Measurements from ENCODE around the gene MRPL55. TPM values are rescaled to one million over a fixed set of nuclear protein-coding genes. Genes with fewer than 3 reads are reported as not detected.

The MRPL55 gene
- polyA plus RNA-seq, 3 donors: 99.8 to 277 (median 104) TPM

DNA sequence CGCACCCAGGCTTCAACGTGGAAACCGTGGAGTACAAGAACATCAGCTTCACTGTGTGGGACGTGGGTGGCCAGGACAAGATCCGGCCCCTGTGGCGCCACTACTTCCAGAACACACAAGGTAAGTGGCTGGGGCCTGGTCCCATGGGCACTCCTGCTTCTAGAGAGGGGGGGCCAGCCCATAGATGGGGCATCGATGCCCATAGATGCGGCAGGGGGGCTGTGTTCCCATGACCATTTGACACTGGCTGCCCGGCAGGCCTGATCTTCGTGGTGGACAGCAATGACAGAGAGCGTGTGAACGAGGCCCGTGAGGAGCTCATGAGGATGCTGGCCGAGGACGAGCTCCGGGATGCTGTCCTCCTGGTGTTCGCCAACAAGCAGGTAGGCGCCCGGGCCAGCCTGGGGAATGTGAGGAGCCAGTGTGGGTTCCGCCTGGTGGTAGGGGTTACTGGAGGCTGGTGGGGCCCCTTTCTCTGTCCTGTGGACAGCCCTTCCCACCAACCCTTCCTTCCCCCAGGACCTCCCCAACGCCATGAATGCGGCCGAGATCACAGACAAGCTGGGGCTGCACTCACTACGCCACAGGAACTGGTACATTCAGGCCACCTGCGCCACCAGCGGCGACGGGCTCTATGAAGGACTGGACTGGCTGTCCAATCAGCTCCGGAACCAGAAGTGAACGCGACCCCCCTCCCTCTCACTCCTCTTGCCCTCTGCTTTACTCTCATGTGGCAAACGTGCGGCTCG, 11.6 kb downstream of the MRPL55 start:
- no peak overlapping the region for H3K4me3 Mint-ChIP-seq
- H3K9ac ChIP-seq (ENCODE audit: insufficient read depth, low read length, poor library complexity, severe bottlenecking): no peak overlapping the region
- peaks cover 43 to 79% of the 10 kb centered on the region in 2 donors for H3K36me3 ChIP-seq (replicated peaks in 1 of 2; ENCODE audit: control insufficient read depth in 1 of 2, insufficient read depth in 2 of 2, low read length in 2 of 2)
- intact Hi-C loops (cut with micrococcal nuclease): no loop called here
- H3K4me1 Mint-ChIP-seq: peaks cover 34% of the 10 kb centered on the region
- H3K79me2 ChIP-seq (ENCODE audit: insufficient read depth, low read length): peaks cover 94% of the 10 kb centered on the region
- H4K20me1 ChIP-seq (ENCODE audit: insufficient read depth, low read length): peaks cover 94% of the 10 kb centered on the region
- peak in 1 of 3 donors; percentile 4 for DNase-seq
- TF ChIP-seq, protein P1, sequence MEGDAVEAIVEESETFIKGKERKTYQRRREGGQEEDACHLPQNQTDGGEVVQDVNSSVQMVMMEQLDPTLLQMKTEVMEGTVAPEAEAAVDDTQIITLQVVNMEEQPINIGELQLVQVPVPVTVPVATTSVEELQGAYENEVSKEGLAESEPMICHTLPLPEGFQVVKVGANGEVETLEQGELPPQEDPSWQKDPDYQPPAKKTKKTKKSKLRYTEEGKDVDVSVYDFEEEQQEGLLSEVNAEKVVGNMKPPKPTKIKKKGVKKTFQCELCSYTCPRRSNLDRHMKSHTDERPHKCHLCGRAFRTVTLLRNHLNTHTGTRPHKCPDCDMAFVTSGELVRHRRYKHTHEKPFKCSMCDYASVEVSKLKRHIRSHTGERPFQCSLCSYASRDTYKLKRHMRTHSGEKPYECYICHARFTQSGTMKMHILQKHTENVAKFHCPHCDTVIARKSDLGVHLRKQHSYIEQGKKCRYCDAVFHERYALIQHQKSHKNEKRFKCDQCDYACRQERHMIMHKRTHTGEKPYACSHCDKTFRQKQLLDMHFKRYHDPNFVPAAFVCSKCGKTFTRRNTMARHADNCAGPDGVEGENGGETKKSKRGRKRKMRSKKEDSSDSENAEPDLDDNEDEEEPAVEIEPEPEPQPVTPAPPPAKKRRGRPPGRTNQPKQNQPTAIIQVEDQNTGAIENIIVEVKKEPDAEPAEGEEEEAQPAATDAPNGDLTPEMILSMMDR (IDR thresholded peaks at IDR 0.05): no peak
- peaks cover 9 to 15% of the 10 kb centered on the region in 2 donors for H3K9me3 ChIP-seq (replicated peaks in 1 of 2; ENCODE audit: control insufficient read depth in 1 of 2, insufficient read depth in 1 of 2, low read length in 2 of 2)
- peaks cover 46 to 71% of the 10 kb centered on the region in 2 donors for H3K36me3 Mint-ChIP-seq
- peaks cover 20 to 42% of the 10 kb centered on the region in 2 donors for H3K4me1 ChIP-seq (ENCODE audit: control insufficient read depth in 1 of 2, insufficient read depth in 2 of 2, low read length in 2 of 2)
- H3K4me2 ChIP-seq (replicated peaks; ENCODE audit: extremely low read depth, low read length, poor library complexity, severe bottlenecking): no peak overlapping the region
- H3K27ac Mint-ChIP-seq: peak overlapping the region in 6 of 7 donors; percentile 53 to 79 (median 58)
- H3K9me3 Mint-ChIP-seq: peaks cover 5 to 16% (median 10%) of the 10 kb centered on the region in 7 donors
- WGBS (ENCODE audit: insufficient coverage): 97% methylated on average over 22 of the region's 34 CpGs
- peak overlapping the region in 1 of 2 donors; percentile 63 for H3K27ac ChIP-seq (ENCODE audit: low read depth in 1 of 2, low read length in 2 of 2)
- H3K27me3 ChIP-seq (ENCODE audit: control insufficient read depth in 2 of 2, insufficient read depth in 2 of 2, low read length in 2 of 2): no peaks in the 10 kb centered on the region
- H3K4me3 ChIP-seq (replicated peaks in 1 of 3; ENCODE audit: low read depth in 2 of 3, low read length in 3 of 3): no peak overlapping the region
- H2AFZ ChIP-seq (ENCODE audit: insufficient read depth, low read depth, low read length, poor library complexity, severe bottlenecking): no peak overlapping the region
- peaks cover 0 to 4% (median 3%) of the 10 kb centered on the region in 3 donors for H3K27me3 Mint-ChIP-seq (ENCODE audit: low read depth in 3 of 3)

- DNase-seq: peak in 1 of 3 donors; percentile 4
- Histone ChIP-seq H3K36me3 (replicated peaks in 1 of 2; ENCODE audit: control insufficient read depth in 1 of 2, insufficient read depth in 2 of 2, low read length in 2 of 2) (peaks cover 43 to 84% of the 10 kb centered on the region in 2 donors), H3K9me3 (replicated peaks in 1 of 2; ENCODE audit: control insufficient read depth in 1 of 2, insufficient read depth in 1 of 2, low read length in 2 of 2) (peaks cover 9 to 15% of the 10 kb centered on the region in 2 donors), H3K4me2 (replicated peaks; ENCODE audit: extremely low read depth, low read length, poor library complexity, severe bottlenecking) (no peak overlapping the region), H3K27me3 (ENCODE audit: control insufficient read depth in 2 of 2, insufficient read depth in 2 of 2, low read length in 2 of 2) (no peaks in the 10 kb centered on the region), H3K9ac (ENCODE audit: insufficient read depth, low read length, poor library complexity, severe bottlenecking) (no peak overlapping the region), H3K4me3 (replicated peaks in 1 of 3; ENCODE audit: low read depth in 2 of 3, low read length in 3 of 3) (no peak overlapping the region), H3K79me2 (ENCODE audit: insufficient read depth, low read length) (peaks cover 94% of the 10 kb centered on the region), H3K27ac (ENCODE audit: low read depth in 1 of 2, low read length in 2 of 2) (peak overlapping the region in 1 of 2 donors; percentile 63), H2AFZ (ENCODE audit: insufficient read depth, low read depth, low read length, poor library complexity, severe bottlenecking) (no peak overlapping the region), H3K4me1 (ENCODE audit: control insufficient read depth in 1 of 2, insufficient read depth in 2 of 2, low read length in 2 of 2) (peaks cover 15 to 42% of the 10 kb centered on the region in 2 donors), H4K20me1 (ENCODE audit: insufficient read depth, low read length) (peaks cover 100% of the 10 kb centered on the region)
- 100% methylated on average over 6 of the region's 13 CpGs for WGBS (ENCODE audit: insufficient coverage)
- H3K4me3 Mint-ChIP-seq: no peak overlapping the region
- peaks cover 53 to 78% of the 10 kb centered on the region in 2 donors for H3K36me3 Mint-ChIP-seq
- peaks cover 0 to 4% (median 3%) of the 10 kb centered on the region in 3 donors for H3K27me3 Mint-ChIP-seq (ENCODE audit: low read depth in 3 of 3)
- intact Hi-C loops (cut with micrococcal nuclease): no loop called here
- H3K27ac Mint-ChIP-seq: peak overlapping the region in 5 of 7 donors; percentile 23 to 68 (median 46)
- TF ChIP-seq, protein P1 (IDR thresholded peaks at IDR 0.05): no peak
- peaks cover 5 to 16% (median 10%) of the 10 kb centered on the region in 7 donors for H3K9me3 Mint-ChIP-seq
- peaks cover 42% of the 10 kb centered on the region for H3K4me1 Mint-ChIP-seq
Measured at GRCh38 chr1:228096416-228097332, 12.4 kb downstream of the MRPL55 start.

Data from CD14-positive monocyte (primary cell).